HG03060 (cell line): ENCODE measurements around the gene TTC19.

Experiments used
- ATAC-seq: cut with Tn5 transposase; IDR thresholded peaks from one replicate; pipeline ENCODE4 v1.9.1; 2021; ENCODE audit warnings: low read depth, moderate number of reproducible peaks; ENCODE audit not compliant: unreplicated experiment

The TTC19 gene

DNA sequence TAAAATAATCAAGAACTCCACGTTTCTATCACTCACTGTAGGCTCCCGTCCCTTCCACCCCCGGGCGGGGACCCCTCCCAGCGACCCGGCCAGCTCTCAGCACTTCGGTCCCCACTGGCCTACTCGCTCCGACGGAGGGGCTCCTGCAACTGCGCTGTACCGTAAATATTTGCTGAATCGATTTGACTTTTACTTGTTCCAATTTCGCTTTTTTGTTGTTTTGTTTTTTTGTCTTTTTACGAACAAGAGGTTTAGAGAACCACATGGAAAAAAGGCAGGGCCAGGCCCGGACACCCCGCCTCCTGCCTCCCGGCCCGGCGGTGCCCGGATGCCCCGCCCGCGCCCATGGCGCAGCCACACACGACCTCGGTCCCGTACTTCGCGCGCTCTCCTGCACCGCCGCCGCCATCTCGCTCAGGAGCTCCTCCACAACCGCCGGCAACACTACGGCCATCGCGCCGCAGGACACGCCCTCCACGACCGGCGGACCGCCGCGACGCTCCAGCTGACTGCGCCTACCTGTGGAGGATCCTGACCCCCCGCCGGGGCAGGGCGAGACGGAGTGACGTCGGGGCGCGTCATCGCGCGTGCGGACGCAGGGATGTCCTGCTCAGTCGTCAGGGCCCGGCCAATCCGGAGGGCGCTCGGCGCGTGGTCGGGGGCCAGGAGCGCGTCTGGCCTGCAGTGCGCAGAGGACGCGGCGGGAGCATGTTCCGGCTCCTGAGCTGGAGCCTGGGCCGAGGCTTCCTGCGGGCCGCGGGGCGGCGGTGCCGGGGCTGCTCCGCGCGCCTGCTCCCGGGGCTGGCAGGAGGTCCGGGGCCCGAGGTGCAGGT, at the start of gene TTC19, which contains the start of gene ZSWIM7:
TTC19 (plus strand) TSS at position 684 of the 833 bp plus-strand sequence; CDS start at position 709, 25 bp downstream.
ZSWIM7 (minus strand) TSS at position 564 of the 833 bp plus-strand sequence; CDS start at position 454, 110 bp downstream.
- ATAC-seq = peak; percentile 91

DNA sequence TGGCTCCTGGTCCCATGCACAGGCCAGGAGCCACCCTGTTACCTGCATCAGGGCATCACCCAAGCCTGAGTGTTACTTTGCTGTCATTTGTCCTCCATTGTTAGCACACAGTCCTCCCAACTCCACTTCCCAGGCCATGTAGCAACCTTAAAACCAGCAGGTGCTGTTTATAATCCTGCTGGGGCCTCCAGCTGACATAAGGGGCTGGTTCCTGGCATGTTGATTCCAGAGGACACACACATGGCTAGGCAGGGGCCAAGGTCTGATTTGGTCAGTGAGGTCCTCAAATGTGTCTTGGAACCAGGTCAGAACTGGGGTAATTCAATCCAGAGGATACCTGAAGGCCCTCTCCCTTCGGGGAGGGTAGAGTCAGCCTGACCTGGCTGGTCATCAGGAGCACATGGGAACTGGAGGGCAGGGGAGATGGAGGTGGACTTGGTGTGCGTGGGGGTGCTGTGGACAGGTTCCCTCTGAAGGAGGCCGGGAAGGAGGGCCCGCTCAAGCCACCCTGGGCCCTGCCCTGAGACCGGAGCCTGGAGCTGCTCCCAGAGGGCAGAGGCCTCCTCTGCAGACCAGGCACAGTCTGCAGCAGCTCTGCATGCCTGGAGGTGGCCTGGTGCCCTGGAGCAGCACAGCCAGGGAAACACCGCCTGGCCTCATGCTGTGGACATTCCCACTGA, 48.1 kb upstream of the TTC19 start:
- ATAC-seq = no peak

DNA sequence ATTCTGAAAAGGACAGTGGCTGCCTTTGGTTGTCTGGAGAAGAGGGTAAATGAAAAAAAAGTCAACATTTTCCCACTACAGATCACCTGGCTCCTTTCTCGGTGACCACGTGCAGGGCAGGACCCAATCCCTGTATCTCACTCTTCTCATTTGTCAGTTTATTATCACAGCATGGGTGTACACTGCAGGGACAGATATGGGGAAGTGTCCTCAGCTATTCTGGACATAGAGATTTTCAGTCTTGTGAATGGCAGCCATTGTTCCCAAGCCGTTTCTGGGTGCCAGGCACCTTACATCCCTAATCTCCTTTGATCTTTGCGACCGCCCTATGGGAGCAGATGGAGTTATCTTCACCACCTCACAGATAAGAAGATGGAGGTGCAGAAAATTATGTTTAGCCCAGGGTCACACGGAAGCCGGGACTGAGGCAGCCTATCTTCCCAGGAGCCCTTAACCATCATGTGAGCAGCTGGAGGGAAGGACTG, 47.5 kb upstream of the TTC19 start:
- ATAC-seq = no peak

DNA sequence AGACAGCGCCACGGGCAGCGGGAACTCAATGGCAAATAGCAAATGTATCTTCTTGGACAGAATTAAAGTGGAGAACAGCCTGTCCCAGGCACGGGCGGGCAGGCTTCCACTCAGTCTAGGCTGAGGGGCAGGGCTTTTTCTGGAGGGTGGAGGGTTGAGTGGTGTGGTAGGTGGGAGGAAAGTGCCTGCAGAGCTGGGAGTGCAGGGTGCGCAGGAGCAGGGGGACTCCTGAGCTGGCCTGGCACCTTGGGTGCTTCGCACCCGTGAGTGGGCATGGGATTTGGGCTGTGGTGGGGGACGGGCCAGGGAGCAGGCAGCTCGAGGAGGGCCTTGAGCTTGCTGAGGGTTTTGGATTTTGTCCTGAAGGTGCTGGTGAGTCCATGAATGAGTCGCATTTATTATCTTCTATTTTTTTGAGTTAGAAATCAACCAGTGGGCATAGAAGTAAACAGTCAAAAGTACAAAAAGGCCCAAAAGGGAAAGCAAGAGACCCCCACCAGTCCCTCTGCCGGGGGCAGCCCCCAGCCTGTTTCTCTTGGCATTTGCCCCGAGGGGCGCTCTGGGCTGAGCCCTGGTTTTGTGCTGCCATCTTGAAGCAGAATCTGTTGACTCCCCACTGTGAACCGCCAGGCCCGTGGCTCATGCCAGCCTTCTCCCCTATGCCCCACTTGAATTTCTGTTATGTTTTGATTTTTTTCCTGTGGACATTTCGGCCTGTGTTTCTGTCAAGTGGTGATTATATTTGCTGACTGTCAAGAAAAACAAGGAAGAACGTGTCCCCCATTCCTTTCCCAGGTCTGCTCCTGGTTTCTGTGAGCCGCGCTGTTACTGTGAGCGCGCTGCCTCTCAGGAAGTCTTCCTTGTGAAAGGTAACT, 46.5 kb upstream of the TTC19 start:
- no peak for ATAC-seq

GRCh38 chr17:15954222-15954621, 45.4 kb upstream of the TTC19 start:
- no peak for ATAC-seq

DNA sequence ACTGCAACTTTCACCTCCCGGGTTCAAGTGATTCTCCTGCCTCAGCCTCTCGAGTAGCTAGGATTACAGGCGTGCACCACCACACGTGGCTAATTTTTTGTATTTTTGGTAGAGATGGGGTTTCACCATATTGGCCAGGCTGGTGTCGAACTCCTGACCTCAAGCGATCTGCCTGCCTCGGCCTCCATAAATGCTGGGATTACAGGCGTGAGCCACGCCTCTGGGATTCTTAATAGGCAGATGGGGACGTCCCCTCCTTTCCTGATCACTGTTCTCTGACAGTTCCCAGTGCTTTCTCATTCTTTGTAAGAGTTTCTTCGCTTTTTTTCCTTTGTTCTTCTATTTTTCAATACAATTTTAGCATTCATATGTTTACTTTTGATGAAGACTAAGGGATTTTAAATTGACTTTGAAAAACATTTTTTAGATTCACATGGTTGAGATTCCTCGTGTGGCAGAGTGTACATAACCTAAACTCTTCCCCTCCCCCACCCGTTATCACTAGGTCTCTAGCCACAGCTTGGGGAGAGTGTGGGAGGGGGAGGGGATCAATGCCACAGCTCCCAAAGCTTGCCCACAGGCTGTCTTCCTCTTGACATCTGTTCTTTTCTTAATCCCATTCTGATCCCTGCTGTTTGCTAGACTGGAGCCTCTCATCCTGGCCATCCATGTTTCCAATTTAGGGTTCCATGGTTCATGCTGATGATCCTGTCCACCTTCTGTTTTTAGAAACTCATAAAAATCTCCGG, 43.7 kb upstream of the TTC19 start:
- ATAC-seq = no peak

DNA sequence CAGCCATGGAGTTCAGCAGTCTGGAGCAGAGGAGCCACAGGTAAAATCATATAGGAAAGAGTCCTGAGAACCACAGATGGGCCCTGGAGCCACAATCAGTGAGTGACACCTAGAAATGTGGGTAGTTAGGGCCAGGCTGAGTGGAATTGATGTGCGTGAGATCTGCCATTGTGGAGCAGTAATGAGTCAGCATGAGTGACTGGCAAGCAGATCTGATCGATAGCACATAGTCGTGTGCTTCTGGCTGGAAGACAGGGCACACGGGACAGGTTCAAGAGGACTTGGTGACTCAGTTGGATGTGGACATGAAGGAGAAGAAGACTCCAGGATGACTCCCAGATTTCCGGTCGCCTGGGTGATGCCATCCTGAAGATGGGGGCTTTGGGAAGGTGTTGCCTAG, 42.4 kb upstream of the TTC19 start:
- ATAC-seq = no peak

- no peak for ATAC-seq
These were observed 41.9 kb upstream of the TTC19 start for GRCh38 chr17:15957608-15958307.

DNA sequence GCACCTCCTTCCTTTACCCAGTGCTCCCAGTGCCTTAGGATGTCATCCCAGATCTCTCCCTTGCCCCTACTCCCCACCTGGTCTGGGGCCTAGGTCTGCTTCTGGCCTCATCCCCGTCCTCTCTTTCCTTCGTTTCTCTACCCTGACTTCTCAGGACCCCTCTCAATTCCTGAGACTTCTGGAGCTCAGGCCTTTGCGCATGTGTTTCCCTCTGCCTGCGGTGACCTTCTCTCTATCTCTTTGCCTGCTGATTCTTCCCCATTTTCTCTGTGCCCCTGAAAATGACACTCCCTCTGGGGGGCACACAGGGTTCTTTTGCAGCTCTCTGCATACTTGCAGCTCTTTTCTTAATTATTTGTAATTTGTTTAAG, 41.2 kb upstream of the TTC19 start:
- ATAC-seq = no peak

GRCh38 chr17:15963670-15964110, 35.9 kb upstream of the TTC19 start:
- ATAC-seq = no peak

DNA sequence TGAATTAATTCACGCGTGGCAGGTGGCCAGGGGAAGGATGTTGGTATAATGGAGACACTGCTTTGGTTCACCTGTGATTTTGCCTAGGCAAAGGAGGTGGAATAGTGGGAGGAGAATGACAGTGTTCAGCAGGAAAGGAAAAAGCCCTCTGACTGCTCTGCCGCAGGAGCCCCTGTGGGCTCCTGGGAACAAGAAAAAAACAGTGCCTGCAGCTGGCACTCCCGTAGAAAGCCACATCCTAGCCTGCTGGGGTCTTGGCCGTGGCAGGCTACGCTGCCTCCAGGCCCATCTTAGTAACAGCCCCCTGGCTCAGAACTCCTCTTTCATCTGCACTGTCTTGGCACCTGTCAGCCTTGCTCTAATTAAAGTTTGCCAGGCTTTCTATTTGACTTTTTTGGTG, 34.1 kb upstream of the TTC19 start:
- ATAC-seq = no peak

- ATAC-seq = no peak
These were observed 33.3 kb upstream of the TTC19 start for GRCh38 chr17:15966183-15966878.

DNA sequence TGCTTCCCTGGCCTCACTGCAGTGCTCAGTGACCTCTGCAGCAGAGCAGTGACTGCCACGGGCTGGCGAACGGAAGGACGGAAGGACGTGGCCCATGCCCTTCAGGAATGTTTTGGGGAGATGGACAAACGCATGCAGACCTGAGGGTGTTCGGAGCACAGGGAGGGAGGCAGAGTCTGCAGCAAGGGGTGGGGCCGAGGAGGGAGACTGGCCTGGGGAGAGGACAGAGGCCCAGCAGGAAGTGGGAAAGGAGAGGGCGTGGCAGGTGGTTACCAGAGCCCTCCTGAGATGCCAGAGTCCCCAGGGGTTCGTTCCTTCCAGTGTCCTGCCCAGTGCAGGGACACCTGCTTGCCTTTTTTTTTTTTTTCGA, 32.8 kb upstream of the TTC19 start:
- no peak for ATAC-seq

DNA sequence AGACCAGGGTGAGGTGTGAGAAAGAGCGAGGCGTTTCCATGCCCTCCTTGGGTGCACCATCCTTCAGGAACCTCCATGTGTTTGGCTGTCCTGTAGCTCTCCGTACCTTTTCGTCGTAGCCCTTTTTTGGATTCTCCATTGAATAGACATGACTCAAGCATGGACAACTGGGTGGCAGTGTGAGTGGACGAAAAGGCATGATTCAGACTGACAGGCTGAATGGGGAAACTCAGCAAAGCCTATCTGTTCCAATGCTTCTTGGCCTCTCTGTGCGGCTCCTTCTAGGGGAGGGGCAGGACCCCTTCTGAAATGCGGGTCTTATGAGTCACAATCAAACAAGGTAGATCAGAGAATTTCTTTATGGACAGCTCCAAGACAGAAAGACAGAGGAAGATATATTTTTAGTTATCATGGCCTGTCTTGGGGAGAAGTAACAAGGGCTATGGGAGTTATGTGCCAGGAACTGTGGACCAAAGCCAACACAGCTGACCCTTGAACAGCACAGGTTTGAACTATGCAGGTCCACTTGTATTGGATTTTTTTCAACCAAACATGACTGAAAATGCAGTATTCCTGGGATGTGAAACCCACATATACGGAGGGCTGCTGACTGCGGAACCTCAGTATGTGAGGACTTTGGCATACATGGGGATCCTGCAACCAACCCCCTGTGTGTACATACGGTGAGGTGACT, 31.8 kb upstream of the TTC19 start:
- no peak for ATAC-seq

DNA sequence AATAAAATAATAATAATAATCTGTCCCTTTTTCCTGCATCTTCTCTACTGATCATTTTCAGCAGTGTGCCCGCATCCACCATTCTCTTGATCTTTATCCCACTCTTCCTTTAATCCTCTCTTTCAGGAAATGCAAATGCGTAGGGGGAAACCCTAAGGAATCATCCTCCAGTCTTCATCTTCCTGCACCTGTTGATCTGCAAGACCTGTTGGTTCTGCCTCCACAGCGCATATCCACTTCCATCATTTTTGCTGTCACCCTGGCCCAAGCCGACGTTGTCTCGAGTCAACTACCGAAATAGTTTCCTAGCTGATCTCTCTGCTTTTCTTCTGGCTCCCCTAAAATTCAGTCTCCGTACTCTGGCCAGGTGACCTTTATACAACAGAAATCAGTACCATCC, 30.2 kb upstream of the TTC19 start:
- ATAC-seq = no peak

DNA sequence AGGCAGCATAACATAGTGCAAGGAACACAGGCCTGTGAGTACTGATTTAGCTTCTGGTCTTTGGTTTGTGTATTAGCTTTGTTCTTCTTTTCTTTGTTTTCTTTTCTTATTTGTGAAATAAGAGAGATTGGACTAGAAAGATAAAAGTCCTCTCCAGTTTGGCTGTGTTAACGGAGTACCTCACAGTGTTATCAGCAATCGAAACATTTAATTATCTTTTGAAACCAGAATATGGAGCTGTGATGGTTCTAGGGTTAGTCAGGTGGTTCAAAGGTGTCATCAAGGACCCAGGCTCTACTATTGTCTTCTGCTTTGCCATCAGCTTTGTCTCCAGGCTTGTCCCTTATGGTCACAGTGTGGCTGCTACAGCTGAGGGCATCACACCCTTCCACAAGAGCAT, 29.1 kb upstream of the TTC19 start:
- ATAC-seq = no peak

- ATAC-seq = no peak
These were observed 28.4 kb upstream of the TTC19 start for GRCh38 chr17:15971098-15971678.

DNA sequence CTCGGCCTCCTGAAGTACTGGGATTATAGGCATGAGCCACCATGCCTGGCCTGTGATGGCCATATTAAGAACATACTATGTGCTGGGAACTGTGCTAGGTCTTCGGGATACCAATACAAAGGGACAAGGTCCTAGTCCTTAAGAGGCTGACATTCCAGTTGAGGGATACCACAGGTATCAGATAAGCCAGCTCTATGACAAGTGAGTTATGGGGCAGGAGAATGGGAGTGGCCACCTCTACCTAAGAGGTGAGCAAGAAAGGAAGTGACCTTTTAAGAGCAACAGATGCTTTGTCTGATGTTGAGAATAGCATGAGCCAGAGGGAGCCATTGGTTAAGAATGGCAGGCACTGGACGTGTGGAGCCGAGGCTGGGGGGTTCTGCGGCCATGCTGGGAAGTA, 27.7 kb upstream of the TTC19 start:
- no peak for ATAC-seq
